ENCODE results near the gene MRPS35. TPM values are rescaled to one million over a fixed set of nuclear protein-coding genes. Genes with fewer than 3 reads are reported as not detected.
A peak's percentile ranks its signal among the peaks of the same experiment; 100 is the strongest.

MRPS35 gene
- 96.1 and 107 TPM in 2 replicates for total RNA-seq

- peak; percentile 76 for DNase-seq (ENCODE audit: low read depth)
Observed at GRCh38 chr12:27710592-27711316, at the start of gene MRPS35. Gene MRPS35, plus strand, starts transcription at chr12:27710832. Its CDS starts 12 bp downstream, at chr12:27710844.

GRCh38 chr12:27665704-27666103, 44.9 kb upstream of the MRPS35 start:
- DNase-seq (ENCODE audit: low read depth) = no peak

GRCh38 chr12:27666510-27666909, 44.1 kb upstream of the MRPS35 start:
- DNase-seq (ENCODE audit: low read depth) = no peak

- peak; percentile 11 for DNase-seq (ENCODE audit: low read depth)
Observed at GRCh38 chr12:27667540-27667939, 43.1 kb upstream of the MRPS35 start.

- no peak for DNase-seq (ENCODE audit: low read depth)
Observed at GRCh38 chr12:27672051-27672450, 38.6 kb upstream of the MRPS35 start.

- no peak for DNase-seq (ENCODE audit: low read depth)
Observed at GRCh38 chr12:27672643-27673042, 38.0 kb upstream of the MRPS35 start.

- DNase-seq (ENCODE audit: low read depth) = no peak
Observed at GRCh38 chr12:27673101-27673718, 37.4 kb upstream of the MRPS35 start.

- no peak for DNase-seq (ENCODE audit: low read depth)
Observed at GRCh38 chr12:27674989-27675388, 35.6 kb upstream of the MRPS35 start.

GRCh38 chr12:27680619-27681018, 30.0 kb upstream of the MRPS35 start:
- DNase-seq (ENCODE audit: low read depth) = no peak

GRCh38 chr12:27682534-27682933, 28.1 kb upstream of the MRPS35 start:
- DNase-seq (ENCODE audit: low read depth) = no peak

GRCh38 chr12:27685274-27685673, 25.4 kb upstream of the MRPS35 start:
- DNase-seq (ENCODE audit: low read depth) = no peak

GRCh38 chr12:27686147-27686546, 24.5 kb upstream of the MRPS35 start:
- no peak for DNase-seq (ENCODE audit: low read depth)

- no peak for DNase-seq (ENCODE audit: low read depth)
Observed at GRCh38 chr12:27688671-27689070, 22.0 kb upstream of the MRPS35 start.

GRCh38 chr12:27689558-27690180, 21.0 kb upstream of the MRPS35 start:
- no peak for DNase-seq (ENCODE audit: low read depth)

GRCh38 chr12:27693403-27693802, 17.2 kb upstream of the MRPS35 start:
- DNase-seq (ENCODE audit: low read depth) = no peak

GRCh38 chr12:27695556-27696292, 14.9 kb upstream of the MRPS35 start:
- no peak for DNase-seq (ENCODE audit: low read depth)

- DNase-seq (ENCODE audit: low read depth) = no peak
Observed at GRCh38 chr12:27696293-27696652, 14.4 kb upstream of the MRPS35 start, which contains the start of gene REP15. Gene REP15, plus strand, starts transcription at chr12:27696447. Its CDS starts 116 bp downstream, at chr12:27696563.

GRCh38 chr12:27696864-27697564, 13.6 kb upstream of the MRPS35 start:
- no peak for DNase-seq (ENCODE audit: low read depth)

GRCh38 chr12:27703720-27704452, 6.7 kb upstream of the MRPS35 start:
- peak; percentile 82 for DNase-seq (ENCODE audit: low read depth)

- DNase-seq (ENCODE audit: low read depth) = no peak
Observed at GRCh38 chr12:27705263-27705662, 5.4 kb upstream of the MRPS35 start.

GRCh38 chr12:27707216-27707615, 3.4 kb upstream of the MRPS35 start:
- DNase-seq (ENCODE audit: low read depth) = no peak
